T1000 (cell line): ENCODE results near the gene ZFYVE27.
A peak's percentile ranks its signal among the peaks of the same experiment; 100 is the strongest.

ENCODE experiments used
- DNase-seq: peaks from one replicate; lab custom pipeline; 2025; ENCODE audit warnings: mixed read lengths; lab: John Stamatoyannopoulos, UW

ZFYVE27 gene

DNA sequence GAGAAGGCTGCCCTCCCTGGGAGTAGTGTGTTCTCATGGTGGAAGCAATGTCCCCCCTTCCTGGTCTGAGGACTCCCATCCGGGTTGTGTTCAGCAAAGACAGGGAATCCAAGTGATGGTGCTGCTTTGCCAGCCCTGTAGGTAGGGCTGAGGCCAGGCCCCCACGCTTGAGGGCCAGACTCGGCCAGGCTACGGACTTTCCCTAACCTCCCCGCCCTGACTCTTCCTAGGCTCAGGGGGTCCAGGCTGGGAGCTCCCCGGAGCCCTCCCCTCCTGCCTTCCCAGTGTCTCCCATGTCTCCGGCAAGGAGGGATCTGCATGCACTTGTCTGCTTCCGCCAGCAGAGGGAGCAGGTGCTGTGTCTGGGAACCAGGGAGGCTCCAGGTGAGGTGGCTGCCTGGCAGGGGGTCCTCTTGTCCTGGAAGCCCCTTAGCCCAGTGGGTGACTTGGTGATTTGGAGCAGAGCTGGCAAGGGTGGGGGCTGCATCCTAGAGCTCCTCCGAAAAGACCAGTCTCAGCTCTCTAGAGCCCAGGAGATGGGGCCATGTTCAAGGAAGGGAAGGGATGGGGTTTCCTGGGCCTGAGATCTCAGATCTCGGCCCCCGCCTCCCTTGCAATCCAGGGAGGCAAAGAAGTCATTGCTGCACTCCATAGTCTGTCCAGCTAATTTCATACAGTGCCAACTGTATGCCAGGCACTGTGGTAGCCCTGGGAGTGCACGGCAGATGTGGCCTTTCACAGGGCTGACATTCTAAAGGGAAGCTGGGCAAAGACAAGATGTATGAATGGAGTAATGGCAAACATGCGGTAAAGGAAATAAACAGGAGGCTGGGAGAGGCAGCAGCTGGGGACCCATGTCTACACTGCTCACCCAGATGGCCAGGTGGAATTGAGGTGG is 55.1 kb downstream of the ZFYVE27 start:
- peak; percentile 56 for DNase-seq

DNA sequence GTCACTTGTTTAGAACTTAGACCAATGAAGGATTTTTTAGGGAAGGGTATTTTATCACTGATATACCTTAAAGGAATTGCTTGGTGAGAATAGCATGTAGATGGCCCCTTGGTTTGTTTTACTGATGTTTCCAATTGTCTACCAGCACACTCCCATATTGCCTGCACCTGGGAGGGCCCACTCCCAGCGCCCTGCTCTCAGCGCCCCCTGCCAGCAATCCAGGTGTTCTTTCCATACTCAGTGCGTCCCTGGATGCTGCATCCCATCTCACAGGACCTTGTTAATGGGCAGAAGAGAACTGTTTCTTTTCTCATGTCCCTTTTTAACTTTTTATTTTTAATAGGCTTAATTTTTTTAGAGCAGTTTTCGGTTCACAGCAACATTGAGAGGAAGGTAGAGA is 59.0 kb downstream of the ZFYVE27 start:
- no peak for DNase-seq

DNA sequence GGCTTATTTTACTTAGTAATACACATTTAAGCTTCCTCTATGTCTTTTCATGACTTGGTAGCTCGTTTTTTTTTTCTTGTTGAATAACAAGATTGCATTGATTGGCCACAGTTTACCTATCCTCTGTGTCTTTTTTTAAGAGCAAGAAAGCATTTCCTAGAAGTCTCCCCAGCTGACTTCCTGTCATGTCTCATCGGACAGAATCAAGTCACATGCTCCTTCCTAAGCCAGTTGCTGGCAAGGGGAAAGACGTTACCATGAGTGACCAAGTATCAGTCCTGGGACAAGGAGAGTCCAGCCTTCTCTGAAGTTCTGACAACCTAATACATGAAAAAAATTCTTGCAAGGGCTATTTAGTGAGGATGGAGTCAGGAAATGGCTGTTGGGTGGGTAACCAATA is 59.7 kb downstream of the ZFYVE27 start:
- DNase-seq, result no peak

DNA sequence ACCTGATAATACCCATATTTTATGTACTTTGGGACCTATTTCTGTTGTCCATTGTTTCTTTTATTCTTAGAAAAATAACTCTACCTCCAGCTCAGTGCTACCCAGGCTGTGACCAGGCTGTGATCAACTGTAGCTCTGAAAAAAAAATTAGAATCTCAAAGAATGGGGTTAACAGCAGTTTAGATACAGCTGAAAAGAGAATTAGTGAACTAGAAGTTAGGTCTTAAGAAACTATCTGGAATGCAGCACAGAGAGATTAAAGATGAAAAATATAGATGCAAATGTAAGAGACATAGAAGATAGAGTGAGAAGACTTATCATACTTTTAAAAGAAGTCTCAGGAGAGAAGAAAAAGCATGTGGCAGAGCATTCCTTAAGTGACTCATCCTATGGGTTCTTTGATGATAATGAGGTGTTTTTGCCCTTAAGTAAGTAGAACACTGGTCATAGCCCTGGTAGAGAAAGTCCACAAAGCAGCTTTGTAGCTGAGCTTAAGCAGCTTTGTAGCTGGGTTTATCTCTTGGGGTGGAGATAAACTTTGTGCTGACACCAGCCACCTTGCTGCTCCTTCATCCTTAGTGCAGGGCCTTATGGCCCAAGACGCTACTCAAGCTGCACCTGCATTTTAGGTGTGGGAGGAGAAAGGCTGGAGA is 62.2 kb downstream of the ZFYVE27 start:
- DNase-seq, result no peak

DNA sequence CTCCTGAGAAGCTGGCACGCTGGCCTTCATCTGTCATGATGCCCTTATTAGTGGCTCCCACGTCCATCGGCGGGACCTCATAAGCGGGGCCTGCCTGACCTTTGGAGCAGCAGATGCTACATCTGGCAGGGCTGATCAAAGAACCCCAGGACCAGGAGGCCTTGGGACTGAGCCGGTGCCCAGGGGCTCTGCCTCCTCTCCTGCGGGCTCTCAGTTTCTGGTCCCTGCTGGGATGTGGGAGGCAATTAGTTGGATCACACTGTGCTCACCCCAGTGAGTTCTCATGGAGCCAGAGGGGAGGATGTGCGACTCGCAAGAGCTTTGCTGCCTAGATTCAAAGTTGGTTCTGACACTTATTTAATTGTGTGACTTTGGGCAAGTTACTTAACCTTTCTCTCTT is 63.5 kb downstream of the ZFYVE27 start:
- DNase-seq, result no peak

- DNase-seq, result no peak
These were observed 64.5 kb downstream of the ZFYVE27 start for GRCh38 chr10:97801422-97801821.

- no peak for DNase-seq
These were observed 68.4 kb downstream of the ZFYVE27 start for GRCh38 chr10:97805096-97805884.

DNA sequence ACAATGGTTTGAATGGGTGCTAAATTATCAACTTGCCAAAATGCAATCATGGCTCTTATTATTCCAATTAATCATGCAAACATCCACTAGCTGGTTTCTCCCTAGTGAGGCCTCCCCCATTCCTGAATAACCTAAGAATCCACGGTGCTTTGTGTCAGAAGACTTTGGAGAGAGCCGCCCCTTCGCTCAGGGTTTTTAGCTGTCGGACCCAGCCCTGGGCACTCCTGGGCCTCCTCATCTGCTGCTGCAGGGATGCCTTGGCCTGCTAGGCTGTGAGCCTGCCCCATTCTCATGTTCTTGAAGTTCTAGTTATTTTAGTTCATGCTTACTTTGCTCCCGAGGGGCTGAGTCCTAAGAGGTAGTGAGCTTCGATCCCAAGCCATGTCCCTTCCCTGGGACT is 69.0 kb downstream of the ZFYVE27 start:
- no peak for DNase-seq

DNA sequence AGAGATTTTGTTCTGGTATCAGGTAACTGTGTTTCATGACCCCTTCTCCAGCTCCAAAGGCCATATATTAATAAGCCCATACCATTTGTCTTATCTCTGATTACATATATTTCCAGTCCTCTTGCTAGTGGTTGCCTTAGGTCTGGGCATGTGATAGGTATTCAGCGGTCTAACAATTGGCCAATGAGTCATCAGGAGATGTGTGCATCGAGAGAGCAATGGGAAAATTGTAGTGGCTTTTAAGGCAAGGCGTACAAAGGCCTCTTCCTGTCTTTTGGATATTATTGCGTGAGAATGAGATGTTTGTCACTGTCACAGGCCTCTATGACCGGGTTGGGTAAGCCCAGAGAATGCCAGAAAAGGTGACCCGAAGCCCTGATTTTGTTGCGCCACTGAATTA is 73.5 kb downstream of the ZFYVE27 start:
- DNase-seq, result no peak
